ENCODE results near the gene CD36. TPM values are rescaled to one million over a fixed set of nuclear protein-coding genes. Genes with fewer than 3 reads are reported as not detected.

The CD36 gene
- total RNA-seq, 3 donors from 2014 or later (not counting 1 experiment from before 2014, with no cell fraction given), result 5.5 to 7.0 (median 6.0) TPM

DNA sequence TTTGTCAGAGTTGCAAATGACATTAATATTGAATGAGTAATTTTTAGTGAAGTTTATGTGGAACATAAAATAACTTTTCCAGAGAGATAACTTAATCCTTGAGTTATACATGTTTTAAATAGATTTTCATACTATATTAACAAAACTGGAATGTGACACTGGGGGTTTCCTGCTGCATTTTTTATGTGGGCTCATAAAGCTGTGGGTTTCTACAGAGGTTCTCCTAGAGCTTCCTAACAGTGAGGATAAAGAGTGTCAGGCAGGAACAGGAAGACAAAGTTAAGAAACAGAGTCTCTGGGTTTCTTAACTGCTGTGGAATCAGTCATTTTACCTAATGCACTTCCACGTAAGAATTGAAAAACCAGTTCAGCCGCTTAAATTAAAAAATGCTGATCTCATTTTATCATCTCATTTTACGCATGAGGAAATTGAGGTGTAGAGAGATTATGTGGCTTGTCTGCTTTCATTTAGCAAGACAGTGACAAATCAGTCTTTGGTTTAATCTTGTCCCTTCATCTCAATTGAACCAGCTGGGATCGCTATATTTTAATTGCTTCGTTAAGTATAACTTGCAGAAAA is 5.0 kb downstream of the CD36 start:
- peak in 1 of 3 donors; percentile 64 for ATAC-seq
- Histone ChIP-seq H3K4me3 (ENCODE audit: low read length) (no peak overlapping the region), H3K27me3 (ENCODE audit: control insufficient read depth, insufficient read depth, low read length) (no peaks in the 10 kb centered on the region), H3K4me1 (ENCODE audit: control insufficient read depth, insufficient read depth, low read length) (no peaks in the 10 kb centered on the region), H3K9me3 (ENCODE audit: control insufficient read depth, insufficient read depth, low read length) (no peaks in the 10 kb centered on the region), H3K27ac (ENCODE audit: low read length) (no peak overlapping the region), H3K36me3 (ENCODE audit: control insufficient read depth, insufficient read depth, low read length) (no peaks in the 10 kb centered on the region)
- 30% methylated on average over 2 of the region's 5 CpGs for WGBS (ENCODE audit: insufficient coverage)
- TF ChIP-seq, protein P1, sequence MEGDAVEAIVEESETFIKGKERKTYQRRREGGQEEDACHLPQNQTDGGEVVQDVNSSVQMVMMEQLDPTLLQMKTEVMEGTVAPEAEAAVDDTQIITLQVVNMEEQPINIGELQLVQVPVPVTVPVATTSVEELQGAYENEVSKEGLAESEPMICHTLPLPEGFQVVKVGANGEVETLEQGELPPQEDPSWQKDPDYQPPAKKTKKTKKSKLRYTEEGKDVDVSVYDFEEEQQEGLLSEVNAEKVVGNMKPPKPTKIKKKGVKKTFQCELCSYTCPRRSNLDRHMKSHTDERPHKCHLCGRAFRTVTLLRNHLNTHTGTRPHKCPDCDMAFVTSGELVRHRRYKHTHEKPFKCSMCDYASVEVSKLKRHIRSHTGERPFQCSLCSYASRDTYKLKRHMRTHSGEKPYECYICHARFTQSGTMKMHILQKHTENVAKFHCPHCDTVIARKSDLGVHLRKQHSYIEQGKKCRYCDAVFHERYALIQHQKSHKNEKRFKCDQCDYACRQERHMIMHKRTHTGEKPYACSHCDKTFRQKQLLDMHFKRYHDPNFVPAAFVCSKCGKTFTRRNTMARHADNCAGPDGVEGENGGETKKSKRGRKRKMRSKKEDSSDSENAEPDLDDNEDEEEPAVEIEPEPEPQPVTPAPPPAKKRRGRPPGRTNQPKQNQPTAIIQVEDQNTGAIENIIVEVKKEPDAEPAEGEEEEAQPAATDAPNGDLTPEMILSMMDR (IDR thresholded peaks at IDR 0.05), result no peak
- Mint-ChIP-seq H3K4me3 (no peak overlapping the region), H3K9me3 (peaks cover 0 to 3% of the 10 kb centered on the region in 2 donors), H3K4me1 (no peaks in the 10 kb centered on the region), H3K36me3 (no peaks in the 10 kb centered on the region), H3K27ac (no peak overlapping the region), H3K27me3 (ENCODE audit: low read depth in 2 of 2) (no peaks in the 10 kb centered on the region)
- intact Hi-C loops (cut with micrococcal nuclease), result no loop called here
- DNase-seq, result no peak

DNA sequence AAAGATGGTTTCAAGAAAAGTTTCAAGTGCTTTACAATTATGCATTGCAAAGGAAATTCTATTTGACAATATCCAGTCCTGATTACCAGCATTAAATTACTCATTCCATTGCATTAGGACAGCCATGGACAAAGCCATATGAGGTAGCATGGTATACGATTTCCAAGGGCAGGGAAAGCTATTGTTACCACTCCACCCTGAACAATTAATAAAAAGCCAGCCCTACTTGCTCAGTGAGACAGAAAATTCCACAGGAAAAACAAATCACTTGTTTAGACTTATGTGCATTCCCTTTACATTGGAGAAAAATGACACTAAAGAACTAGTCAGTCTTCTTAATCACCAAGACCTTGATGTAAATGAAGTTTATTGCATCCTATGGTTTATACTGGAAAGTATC is 5.6 kb downstream of the CD36 start:
- no peak overlapping the region for H3K27ac ChIP-seq (ENCODE audit: low read length)
- H3K36me3 ChIP-seq (ENCODE audit: control insufficient read depth, insufficient read depth, low read length), result no peaks in the 10 kb centered on the region
- Mint-ChIP-seq H3K36me3 (no peaks in the 10 kb centered on the region), H3K27me3 (ENCODE audit: low read depth in 2 of 2) (no peaks in the 10 kb centered on the region), H3K27ac (no peak overlapping the region), H3K9me3 (peaks cover 0 to 3% of the 10 kb centered on the region in 2 donors), H3K4me1 (no peaks in the 10 kb centered on the region), H3K4me3 (no peak overlapping the region)
- H3K9me3 ChIP-seq (ENCODE audit: control insufficient read depth, insufficient read depth, low read length), result no peaks in the 10 kb centered on the region
- DNase-seq, result no peak
- TF ChIP-seq, protein P1 (IDR thresholded peaks at IDR 0.05), result no peak
- WGBS (ENCODE audit: insufficient coverage), result 79% methylated on average over 1 of the region's 1 CpG
- no peaks in the 10 kb centered on the region for H3K4me1 ChIP-seq (ENCODE audit: control insufficient read depth, insufficient read depth, low read length)
- intact Hi-C loops (cut with micrococcal nuclease), result no loop called here
- no peak for ATAC-seq
- H3K27me3 ChIP-seq (ENCODE audit: control insufficient read depth, insufficient read depth, low read length), result no peaks in the 10 kb centered on the region
- H3K4me3 ChIP-seq (ENCODE audit: low read length), result no peak overlapping the region

DNA sequence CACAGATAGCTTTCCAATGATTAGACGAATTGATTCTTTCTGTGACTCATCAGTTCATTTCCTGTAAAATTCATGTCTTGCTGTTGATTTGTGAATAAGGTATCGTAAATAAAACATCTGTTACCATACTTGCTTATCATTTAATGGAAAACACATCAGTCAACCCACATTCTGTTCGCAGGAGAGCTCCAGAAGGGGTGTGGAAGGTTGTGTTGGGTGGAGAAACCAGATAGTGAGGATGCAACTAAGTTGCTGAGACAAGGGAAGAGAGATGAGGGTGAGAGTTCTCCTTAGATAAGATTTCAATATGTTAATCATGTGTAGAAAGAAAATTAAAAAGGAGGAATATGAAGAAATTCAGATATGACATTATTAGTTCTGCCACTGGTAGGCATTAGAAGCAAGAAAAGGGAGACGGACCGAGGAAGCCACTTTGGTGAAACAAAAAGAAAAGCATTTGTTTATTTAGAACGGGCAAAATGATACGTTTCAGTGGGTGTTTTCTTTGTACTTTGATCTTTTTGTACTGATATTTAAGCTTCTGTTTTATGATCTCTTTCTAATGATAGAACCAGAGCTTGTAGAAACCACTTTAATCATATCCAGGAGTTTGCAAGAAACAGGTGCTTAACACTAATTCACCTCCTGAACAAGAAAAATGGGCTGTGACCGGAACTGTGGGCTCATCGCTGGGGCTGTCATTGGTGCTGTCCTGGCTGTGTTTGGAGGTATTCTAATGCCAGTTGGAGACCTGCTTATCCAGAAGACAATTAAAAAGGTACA is 7.8 kb downstream of the CD36 start:
- Mint-ChIP-seq H3K9me3 (peaks cover 0 to 3% of the 10 kb centered on the region in 2 donors), H3K4me3 (no peak overlapping the region), H3K27me3 (ENCODE audit: low read depth in 2 of 2) (no peaks in the 10 kb centered on the region), H3K36me3 (no peaks in the 10 kb centered on the region), H3K27ac (no peak overlapping the region), H3K4me1 (no peaks in the 10 kb centered on the region)
- H3K4me3 ChIP-seq (ENCODE audit: low read length), result no peak overlapping the region
- 87% methylated on average over 7 of the region's 9 CpGs for WGBS (ENCODE audit: insufficient coverage)
- TF ChIP-seq, protein P1 (IDR thresholded peaks at IDR 0.05), result no peak
- ATAC-seq, result no peak
- H3K27me3 ChIP-seq (ENCODE audit: control insufficient read depth, insufficient read depth, low read length), result no peaks in the 10 kb centered on the region
- no peaks in the 10 kb centered on the region for H3K36me3 ChIP-seq (ENCODE audit: control insufficient read depth, insufficient read depth, low read length)
- intact Hi-C loops (cut with micrococcal nuclease), result no loop called here
- H3K9me3 ChIP-seq (ENCODE audit: control insufficient read depth, insufficient read depth, low read length), result no peaks in the 10 kb centered on the region
- no peaks in the 10 kb centered on the region for H3K4me1 ChIP-seq (ENCODE audit: control insufficient read depth, insufficient read depth, low read length)
- DNase-seq, result no peak
- H3K27ac ChIP-seq (ENCODE audit: low read length), result no peak overlapping the region

Measured in natural killer cell (primary cell).